ENCODE data around the gene SNX25. TPM values are rescaled to one million over a fixed set of nuclear protein-coding genes. Genes with fewer than 3 reads are reported as not detected.
A peak's percentile ranks its signal among the peaks of the same experiment; 100 is the strongest.
"Not testable (repeated sequence)": the region's sequence is repeated elsewhere in the genome, so short reads cannot be mapped to it uniquely, and the experiment has no call there.

Gene SNX25
- total RNA-seq, 1 experiment from 2014 or later, result 8.4 TPM

- no peak overlapping the region for H3K4me2 ChIP-seq (ENCODE audit: low read length)
- peak; percentile 12 for DNase-seq
- no peaks in the 10 kb centered on the region for H3K9me3 ChIP-seq (ENCODE audit: low read length)
- H3K36me3 ChIP-seq (ENCODE audit: low read depth, low read length), result no peaks in the 10 kb centered on the region
- ChIA-PET CTCF (no interaction called here), POLR2A (ENCODE audit: unreplicated experiment) (no interaction called here)
- H3K4me3 ChIP-seq (ENCODE audit: low read length), result no peak overlapping the region
- H3F3A ChIP-seq (ENCODE audit: low read length, unreplicated experiment), result no peaks in the 10 kb centered on the region
- peaks cover 13% of the 10 kb centered on the region for H3K4me1 ChIP-seq (ENCODE audit: insufficient read depth, low read length)
- no peaks in the 10 kb centered on the region for H3K27me3 ChIP-seq (ENCODE audit: low read length)
- H3K27ac ChIP-seq (ENCODE audit: low read length), result no peak overlapping the region
- BruUV-seq (replicated peaks), result no TSS peak
- H3K9ac ChIP-seq (ENCODE audit: low read length), result no peak overlapping the region
- H4K20me1 ChIP-seq (ENCODE audit: low read length), result no peaks in the 10 kb centered on the region
- H3K79me2 ChIP-seq (ENCODE audit: low read length), result no peaks in the 10 kb centered on the region
- ATAC-seq, result no peak; the same call in 1 of the 2 replicates
- intact Hi-C loops (cut with micrococcal nuclease), result no loop called here
- H2AFZ ChIP-seq (ENCODE audit: low read length), result no peak overlapping the region
- no peaks in the 10 kb centered on the region for H3K9me2 ChIP-seq (replicated peaks; ENCODE audit: low read length)
- TF ChIP-seq EZH2phosphoT487 (IDR thresholded peaks at IDR 0.05; ENCODE audit: borderline replicate concordance, low read length) (no peak), EZH2 (IDR thresholded peaks at IDR 0.05; ENCODE audit: low read length, unreplicated experiment) (no peak), CTCF (conservative IDR thresholded peaks at IDR 0.05; ENCODE audit: low read depth, low read length) (no peak)
Observed at GRCh38 chr4:185323606-185324005, 114.2 kb downstream of the SNX25 start.

GRCh38 chr4:185324361-185324760 lies 115.0 kb downstream of the SNX25 start:
- H3K9me2 ChIP-seq (replicated peaks; ENCODE audit: low read length); POLR2A ChIA-PET (ENCODE audit: unreplicated experiment); ATAC-seq; H3K27me3 ChIP-seq (ENCODE audit: low read length); H3F3A ChIP-seq (ENCODE audit: low read length, unreplicated experiment); H3K36me3 ChIP-seq (ENCODE audit: low read depth, low read length); H3K4me3 ChIP-seq (ENCODE audit: low read length); H3K27ac ChIP-seq (ENCODE audit: low read length); H3K9me3 ChIP-seq (ENCODE audit: low read length); H2AFZ ChIP-seq (ENCODE audit: low read length); H4K20me1 ChIP-seq (ENCODE audit: low read length); H3K79me2 ChIP-seq (ENCODE audit: low read length); CTCF ChIA-PET; DNase-seq; H3K9ac ChIP-seq (ENCODE audit: low read length); BruUV-seq (replicated peaks); H3K4me2 ChIP-seq (ENCODE audit: low read length); intact Hi-C loops (cut with micrococcal nuclease): not testable (repeated sequence)
- H3K4me1 ChIP-seq (ENCODE audit: insufficient read depth, low read length), result peaks cover 10% of the 10 kb centered on the region

GRCh38 chr4:185325721-185326120 lies 116.3 kb downstream of the SNX25 start:
- H3K4me1 ChIP-seq (ENCODE audit: insufficient read depth, low read length), result peaks cover 10% of the 10 kb centered on the region
- H3K4me2 ChIP-seq (ENCODE audit: low read length); CTCF ChIA-PET; BruUV-seq (replicated peaks); H2AFZ ChIP-seq (ENCODE audit: low read length); H3K79me2 ChIP-seq (ENCODE audit: low read length); H3K27ac ChIP-seq (ENCODE audit: low read length); H3F3A ChIP-seq (ENCODE audit: low read length, unreplicated experiment); H4K20me1 ChIP-seq (ENCODE audit: low read length); H3K9me3 ChIP-seq (ENCODE audit: low read length); H3K27me3 ChIP-seq (ENCODE audit: low read length); intact Hi-C loops (cut with micrococcal nuclease); H3K9ac ChIP-seq (ENCODE audit: low read length); H3K9me2 ChIP-seq (replicated peaks; ENCODE audit: low read length); H3K36me3 ChIP-seq (ENCODE audit: low read depth, low read length); H3K4me3 ChIP-seq (ENCODE audit: low read length); POLR2A ChIA-PET (ENCODE audit: unreplicated experiment); ATAC-seq: not testable (repeated sequence)
- peak; percentile 44 for DNase-seq

- Histone ChIP-seq H3K27me3 (ENCODE audit: low read length) (no peaks in the 10 kb centered on the region), H3K79me2 (ENCODE audit: low read length) (no peaks in the 10 kb centered on the region), H3F3A (ENCODE audit: low read length, unreplicated experiment) (no peaks in the 10 kb centered on the region), H3K9ac (ENCODE audit: low read length) (no peak overlapping the region), H3K9me2 (replicated peaks; ENCODE audit: low read length) (no peaks in the 10 kb centered on the region), H3K4me3 (ENCODE audit: low read length) (no peak overlapping the region), H2AFZ (ENCODE audit: low read length) (no peak overlapping the region), H4K20me1 (ENCODE audit: low read length) (no peaks in the 10 kb centered on the region), H3K4me1 (ENCODE audit: insufficient read depth, low read length) (peaks cover 6% of the 10 kb centered on the region), H3K27ac (ENCODE audit: low read length) (no peak overlapping the region), H3K36me3 (ENCODE audit: low read depth, low read length) (no peaks in the 10 kb centered on the region), H3K4me2 (ENCODE audit: low read length) (no peak overlapping the region), H3K9me3 (ENCODE audit: low read length) (no peaks in the 10 kb centered on the region)
- no peak for ATAC-seq
- DNase-seq, result no peak
- intact Hi-C loops (cut with micrococcal nuclease), result no loop called here
- no TSS peak for BruUV-seq (replicated peaks)
- TF ChIP-seq CTCF (conservative IDR thresholded peaks at IDR 0.05; ENCODE audit: low read depth, low read length), result no peak
- TF ChIP-seq EZH2 (IDR thresholded peaks at IDR 0.05; ENCODE audit: low read length, unreplicated experiment), result no peak
- TF ChIP-seq EZH2phosphoT487 (IDR thresholded peaks at IDR 0.05; ENCODE audit: borderline replicate concordance, low read length), result no peak
- POLR2A ChIA-PET (ENCODE audit: unreplicated experiment), result no interaction called here
- CTCF ChIA-PET, result no interaction called here
Observed at GRCh38 chr4:185328586-185328985, 119.2 kb downstream of the SNX25 start.

GRCh38 chr4:185329879-185330510 lies 120.6 kb downstream of the SNX25 start:
- DNase-seq; CTCF ChIA-PET; H3K27ac ChIP-seq (ENCODE audit: low read length); H3K9ac ChIP-seq (ENCODE audit: low read length); H3K4me2 ChIP-seq (ENCODE audit: low read length); H3K27me3 ChIP-seq (ENCODE audit: low read length); H3F3A ChIP-seq (ENCODE audit: low read length, unreplicated experiment); H3K9me2 ChIP-seq (replicated peaks; ENCODE audit: low read length); H3K79me2 ChIP-seq (ENCODE audit: low read length); POLR2A ChIA-PET (ENCODE audit: unreplicated experiment); BruUV-seq (replicated peaks); H3K36me3 ChIP-seq (ENCODE audit: low read depth, low read length); intact Hi-C loops (cut with micrococcal nuclease); ATAC-seq; H3K9me3 ChIP-seq (ENCODE audit: low read length); H3K4me3 ChIP-seq (ENCODE audit: low read length); H2AFZ ChIP-seq (ENCODE audit: low read length); H4K20me1 ChIP-seq (ENCODE audit: low read length); H3K4me1 ChIP-seq (ENCODE audit: insufficient read depth, low read length): not testable (repeated sequence)

Data from PC-3 (cell line).